Placental epithelial cell (primary cell): ENCODE measurements around the gene SVOP. TPM values are rescaled to one million over a fixed set of nuclear protein-coding genes. Genes with fewer than 3 reads are reported as not detected.

Source experiments
- small RNA-seq: library from RNA; depleted of rRNA; stranded (forward); fragments of <200 nt; gene quantifications from one replicate; pipeline ENCODE3, GENCODE V24; 2012
- total RNA-seq: library from RNA; depleted of rRNA; stranded (reverse); fragments of >200 nt; gene quantifications from 2 replicates; pipeline ENCODE4 v1.2.3, GENCODE V29; 2012

Gene SVOP, protein sequence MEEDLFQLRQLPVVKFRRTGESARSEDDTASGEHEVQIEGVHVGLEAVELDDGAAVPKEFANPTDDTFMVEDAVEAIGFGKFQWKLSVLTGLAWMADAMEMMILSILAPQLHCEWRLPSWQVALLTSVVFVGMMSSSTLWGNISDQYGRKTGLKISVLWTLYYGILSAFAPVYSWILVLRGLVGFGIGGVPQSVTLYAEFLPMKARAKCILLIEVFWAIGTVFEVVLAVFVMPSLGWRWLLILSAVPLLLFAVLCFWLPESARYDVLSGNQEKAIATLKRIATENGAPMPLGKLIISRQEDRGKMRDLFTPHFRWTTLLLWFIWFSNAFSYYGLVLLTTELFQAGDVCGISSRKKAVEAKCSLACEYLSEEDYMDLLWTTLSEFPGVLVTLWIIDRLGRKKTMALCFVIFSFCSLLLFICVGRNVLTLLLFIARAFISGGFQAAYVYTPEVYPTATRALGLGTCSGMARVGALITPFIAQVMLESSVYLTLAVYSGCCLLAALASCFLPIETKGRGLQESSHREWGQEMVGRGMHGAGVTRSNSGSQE
- total RNA-seq = not detected in 2 replicates

DNA sequence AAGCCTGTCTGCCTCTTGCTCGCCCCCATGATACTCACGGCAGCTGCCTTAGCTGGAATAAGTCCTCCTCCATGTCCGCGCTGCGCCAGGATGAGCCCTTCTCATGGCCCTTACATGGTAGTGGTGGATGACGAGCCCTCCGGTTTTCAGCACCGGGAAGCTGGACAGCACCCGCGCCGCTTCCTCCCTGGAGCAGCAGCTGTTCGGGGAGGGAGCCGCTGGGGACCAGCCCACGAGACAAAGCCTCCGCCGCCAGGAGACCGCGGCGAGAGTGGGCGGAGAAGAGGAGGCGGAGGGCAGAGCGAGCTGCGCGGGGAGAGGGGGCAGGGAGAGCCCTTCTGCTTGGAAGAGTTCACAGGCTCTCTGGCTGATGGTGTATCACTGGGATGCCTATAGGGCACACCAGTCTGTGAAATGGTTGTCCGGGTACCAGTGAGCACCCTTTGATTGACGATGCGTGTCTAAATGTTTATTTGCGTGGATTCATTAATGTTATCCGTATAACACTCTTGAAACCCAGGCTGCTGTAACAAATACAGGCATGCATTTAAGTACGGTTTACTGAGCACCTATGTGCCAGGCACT lies at the start of gene SVOP:
Gene SVOP (minus strand): TSS at position 273 of the 585 bp plus-strand sequence. CDS start 200 bp downstream, at position 73.

DNA sequence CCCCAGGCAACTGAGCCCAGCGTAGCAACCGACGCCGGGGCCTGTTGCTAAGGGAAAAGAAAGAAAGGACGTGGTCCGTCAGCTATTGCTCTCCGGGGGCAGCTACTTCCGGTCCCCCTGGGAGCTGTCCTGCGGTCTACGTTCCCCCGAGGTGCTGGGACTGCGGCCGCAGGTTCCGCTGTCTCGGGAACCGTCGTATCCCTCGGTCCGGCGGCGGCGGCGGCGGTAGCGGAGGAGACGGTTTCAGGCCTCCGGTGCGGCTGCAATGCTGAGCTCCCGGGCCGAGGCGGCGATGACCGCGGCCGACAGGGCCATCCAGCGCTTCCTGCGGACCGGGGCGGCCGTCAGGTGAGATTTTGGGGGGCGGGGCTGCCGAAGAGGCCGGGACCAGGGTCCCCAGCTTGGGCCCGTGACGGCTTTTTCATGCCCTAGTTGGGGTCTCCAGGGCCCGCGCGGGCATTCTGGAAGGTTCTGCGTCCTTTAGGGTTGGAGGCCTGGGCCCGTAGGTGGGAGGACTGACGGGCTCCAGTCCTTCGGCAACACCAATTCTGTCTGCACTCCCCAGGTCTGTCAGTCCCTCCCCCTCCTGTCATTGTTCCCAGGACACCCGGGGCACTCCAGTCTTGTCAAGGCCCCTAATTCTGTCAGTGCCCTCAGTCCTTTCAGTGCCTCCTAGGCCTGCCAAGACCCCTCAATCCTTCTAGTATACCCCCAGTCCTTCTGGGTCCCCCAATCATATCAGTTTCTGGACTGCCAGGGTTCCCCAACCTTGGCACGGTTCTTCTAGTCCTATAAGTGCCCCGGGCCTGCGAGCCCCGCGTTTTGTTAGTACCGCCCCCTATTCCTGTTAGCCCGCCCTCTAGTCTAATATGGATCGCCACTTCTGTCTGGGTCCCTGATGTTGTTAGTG lies 31.8 kb upstream of the SVOP start, which contains the start of gene USP30:
Gene USP30 (plus strand): TSS at position 163 of the 910 bp plus-strand sequence. CDS start 103 bp downstream, at position 266.

DNA sequence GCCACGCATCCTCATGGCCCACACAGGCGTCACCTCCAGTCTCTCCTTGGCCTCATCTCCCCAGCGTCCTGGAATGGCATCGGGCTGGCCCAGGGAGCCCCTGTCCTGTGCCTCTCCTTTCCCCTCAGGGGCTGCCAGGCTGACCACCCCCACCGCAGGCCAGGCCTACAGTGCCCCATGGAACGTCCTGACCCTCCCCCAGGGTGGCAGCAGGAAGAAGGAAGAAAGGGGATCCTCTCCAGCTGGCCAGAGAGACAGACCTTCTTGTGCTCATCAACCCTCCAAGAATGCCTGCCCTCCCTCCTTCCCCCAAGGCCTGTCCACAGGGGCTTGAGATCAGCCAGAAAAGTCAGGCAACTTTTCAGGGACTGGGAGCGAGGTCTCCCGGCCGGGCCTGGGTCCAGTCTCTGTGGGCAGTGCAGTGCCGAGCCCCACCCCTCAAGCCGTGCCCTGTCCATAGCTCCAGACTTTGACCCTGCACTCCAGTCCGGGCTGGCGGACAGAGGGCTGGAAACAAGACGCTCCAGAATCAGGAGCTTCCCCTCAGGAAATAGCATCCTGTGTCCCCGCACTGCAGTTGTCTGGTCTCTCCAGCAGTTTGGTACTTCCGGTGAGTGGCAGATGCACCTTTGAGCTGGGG lies 141.1 kb downstream of the SVOP start, which contains the start of gene DAO:
Gene DAO (plus strand): TSS at position 478 of the 640 bp plus-strand sequence. CDS start 4,915 bp downstream, outside the sequence.

Small RNAs within 50 kb of the gene (small RNA-seq; reads per million reads assigned to genes)
- gene AC190387.1 (not detected), gene RNA5SP372 (0.09 reads per million), gene RNU6-361P (not detected)

Other genes starting within 250 kb of the SVOP start
- gene SSH1, start 163.5 kb downstream of the SVOP start, total RNA-seq = 23.6 and 33.9 TPM in 2 replicates
- gene DAO, start 141.0 kb downstream of the SVOP start, total RNA-seq = not detected in 2 replicates
- gene USP30, start 31.5 kb upstream of the SVOP start, total RNA-seq = 6.7 and 11.8 TPM in 2 replicates
- 14.1 and 18.1 TPM in 2 replicates for gene ALKBH2, start 72.4 kb upstream of the SVOP start, total RNA-seq
- gene UNG, start 76.5 kb upstream of the SVOP start, total RNA-seq = 35.5 and 35.7 TPM in 2 replicates
- gene ACACB, start 95.5 kb upstream of the SVOP start, total RNA-seq = 7.9 and 12.6 TPM in 2 replicates